PC-9 (cell line): ENCODE measurements around the gene ACER2. TPM values are rescaled to one million over a fixed set of nuclear protein-coding genes. Genes with fewer than 3 reads are reported as not detected.
A peak's percentile ranks its signal among the peaks of the same experiment; 100 is the strongest.

ENCODE experiments used
- BruUV-seq: library from RNA; stranded (reverse); fragments of 400-500 nt; replicated peaks from 2 replicates; lab custom pipeline; 2021; lab: Mats Ljungman, UMichigan
- CTCF ChIA-PET: fragments of 300-600 bp; sonication (Branson Sonifier 250); formaldehyde crosslinking; loops from one replicate; lab custom pipeline; 2022; ENCODE audit warnings: antibody characterized with exemption; lab: Charles Lee
- POLR2A ChIA-PET: fragments of 300-600 bp; sonication (Branson Sonifier 250); formaldehyde crosslinking; loops from one replicate; lab custom pipeline; 2022; ENCODE audit warnings: antibody characterized with exemption; ENCODE audit not compliant: unreplicated experiment; lab: Charles Lee
- DNase-seq, 2 experiments: peaks; one replicate each; pipeline versions ENCODE4 v3.0.0 to v3.0.0-alpha.2; 2015 to 2022; ENCODE audit warnings: mixed read lengths in 1 of 2
- H2AFZ ChIP-seq: fragments of 200-600 bp; sonication (generic); 2 replicates; pipeline ENCODE4 v1.8.1; 2017; ENCODE audit warnings: antibody characterized with exemption
- H3F3A ChIP-seq: fragments of 200-600 bp; sonication (generic); 2 replicates; pipeline ENCODE4 v1.8.1; 2017; ENCODE audit warnings: antibody characterized with exemption, mild to moderate bottlenecking, low read depth; ENCODE audit not compliant: insufficient read depth
- H3K27ac ChIP-seq: fragments of 200-600 bp; sonication (generic); 2 replicates; pipeline ENCODE4 v1.6.1; 2016; ENCODE audit warnings: mixed run types
- H3K27me3 ChIP-seq: fragments of 200-600 bp; sonication (generic); 2 replicates; pipeline ENCODE4 v1.6.1; 2016; ENCODE audit warnings: low read depth, mixed run types; ENCODE audit not compliant: insufficient read depth
- H3K36me3 ChIP-seq: fragments of 200-600 bp; sonication (generic); 2 replicates; pipeline ENCODE4 v1.6.1; 2016; ENCODE audit warnings: low read depth, mixed run types
- H3K4me1 ChIP-seq: fragments of 200-600 bp; sonication (generic); replicated peaks from 2 replicates; pipeline ENCODE4 v1.6.1; 2016; ENCODE audit warnings: mixed run types; ENCODE audit not compliant: insufficient read depth
- H3K4me2 ChIP-seq: fragments of 200-600 bp; sonication (generic); 2 replicates; pipeline ENCODE4 v1.6.1; 2017; ENCODE audit warnings: mixed run types
- H3K4me3 ChIP-seq: fragments of 200-600 bp; sonication (generic); 2 replicates; pipeline ENCODE4 v1.6.1; 2016; ENCODE audit warnings: mixed run types
- H3K79me2 ChIP-seq: fragments of 200-600 bp; sonication (generic); 2 replicates; pipeline ENCODE4 v1.6.1; 2017; ENCODE audit warnings: low read depth, mixed run types
- H3K9me2 ChIP-seq: fragments of 200-600 bp; sonication (generic); 2 replicates; pipeline ENCODE4 v1.8.1; 2017; ENCODE audit warnings: mild to moderate bottlenecking; ENCODE audit not compliant: insufficient read depth
- H3K9me3 ChIP-seq: fragments of 200-600 bp; sonication (generic); 2 replicates; pipeline ENCODE4 v1.8.1; 2016; ENCODE audit warnings: low read depth; ENCODE audit not compliant: insufficient read depth
- H4K20me1 ChIP-seq: fragments of 200-600 bp; sonication (generic); 2 replicates; pipeline ENCODE4 v1.8.1; 2017; ENCODE audit not compliant: insufficient read depth
- EZH2 ChIP-seq: fragments of 200-600 bp; sonication (generic); IDR thresholded peaks from 2 replicates; pipeline ENCODE4 v1.8.0; 2017; ENCODE audit warnings: antibody characterized with exemption, low read depth
- intact Hi-C: fragments of 100-400 bp; cut with micrococcal nuclease; formaldehyde crosslinking; loops from one replicate; pipeline ENCODE4 v1.10.0; 2022; ENCODE audit not compliant: unreplicated experiment
- total RNA-seq: library from RNA; stranded (reverse); gene quantifications from 2 replicates; pipeline ENCODE4 v1.2.3, GENCODE V29; 2021
- TF ChIP-seq, protein P1 (sequence below): fragments of 200-600 bp; sonication (generic); conservative IDR thresholded peaks from 2 replicates; pipeline ENCODE4 v1.6.1; 2017; ENCODE audit warnings: mixed run types, antibody characterized with exemption, mild to moderate bottlenecking, moderate library complexity

ACER2 gene
- total RNA-seq, 1 experiment from 2014 or later = 4.3 TPM

DNA sequence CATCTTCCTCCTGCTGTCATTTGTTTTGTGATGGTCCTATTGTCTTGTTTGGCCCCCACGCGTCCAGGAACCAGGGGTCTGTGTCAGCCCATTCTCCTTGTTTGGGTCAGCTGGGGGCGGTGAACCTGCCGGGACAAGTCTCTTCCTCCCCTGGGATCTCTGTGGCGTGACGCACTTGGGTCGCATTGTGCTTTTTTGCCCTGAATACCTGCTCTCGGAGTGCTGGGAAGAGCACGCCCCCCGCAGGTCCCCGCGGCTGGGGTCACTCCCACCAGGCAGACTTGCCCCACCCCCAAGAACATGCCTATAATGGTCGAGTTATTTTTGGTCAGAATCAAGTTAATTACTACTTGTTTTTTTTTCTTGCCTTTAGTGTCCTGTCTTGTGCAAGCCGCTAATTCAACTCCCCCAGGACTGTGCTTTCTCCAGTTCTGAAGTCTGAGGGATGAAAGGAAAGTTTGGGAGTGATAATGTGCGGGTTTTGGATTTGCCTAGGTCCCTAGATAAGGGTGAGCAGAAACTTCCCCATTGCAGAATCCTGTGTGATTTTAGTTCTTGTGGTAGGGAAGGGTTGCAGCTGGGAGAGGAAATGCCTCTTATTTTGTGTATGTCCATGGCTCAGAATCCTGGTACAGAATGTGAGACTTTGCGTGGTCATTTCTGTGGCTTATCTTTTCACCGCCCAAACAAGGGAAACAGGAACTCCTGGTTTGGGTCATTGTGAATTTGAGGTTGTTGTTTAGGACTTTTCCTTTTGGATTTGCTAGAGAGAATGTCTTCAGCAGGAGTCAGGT, 789 bp downstream of the ACER2 start:
- H3K27ac ChIP-seq = peak overlapping the region; percentile 37; the same call in 1 of the 2 replicates
- H3K27me3 ChIP-seq = no peaks in the 10 kb centered on the region
- H3K79me2 ChIP-seq = peaks cover 28% of the 10 kb centered on the region
- POLR2A ChIA-PET = interaction anchor here (0.6 kb wide), 1 partner anchor 347 kb away, joined by 7 read pairs; no protein-coding TSS in a partner anchor
- CTCF ChIA-PET = no interaction called here
- peak; percentile 24 to 48 for DNase-seq
- H3K9me2 ChIP-seq = no peaks in the 10 kb centered on the region
- no peak for TF ChIP-seq EZH2
- TF ChIP-seq, protein P1, sequence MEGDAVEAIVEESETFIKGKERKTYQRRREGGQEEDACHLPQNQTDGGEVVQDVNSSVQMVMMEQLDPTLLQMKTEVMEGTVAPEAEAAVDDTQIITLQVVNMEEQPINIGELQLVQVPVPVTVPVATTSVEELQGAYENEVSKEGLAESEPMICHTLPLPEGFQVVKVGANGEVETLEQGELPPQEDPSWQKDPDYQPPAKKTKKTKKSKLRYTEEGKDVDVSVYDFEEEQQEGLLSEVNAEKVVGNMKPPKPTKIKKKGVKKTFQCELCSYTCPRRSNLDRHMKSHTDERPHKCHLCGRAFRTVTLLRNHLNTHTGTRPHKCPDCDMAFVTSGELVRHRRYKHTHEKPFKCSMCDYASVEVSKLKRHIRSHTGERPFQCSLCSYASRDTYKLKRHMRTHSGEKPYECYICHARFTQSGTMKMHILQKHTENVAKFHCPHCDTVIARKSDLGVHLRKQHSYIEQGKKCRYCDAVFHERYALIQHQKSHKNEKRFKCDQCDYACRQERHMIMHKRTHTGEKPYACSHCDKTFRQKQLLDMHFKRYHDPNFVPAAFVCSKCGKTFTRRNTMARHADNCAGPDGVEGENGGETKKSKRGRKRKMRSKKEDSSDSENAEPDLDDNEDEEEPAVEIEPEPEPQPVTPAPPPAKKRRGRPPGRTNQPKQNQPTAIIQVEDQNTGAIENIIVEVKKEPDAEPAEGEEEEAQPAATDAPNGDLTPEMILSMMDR = no peak
- peak overlapping the region; percentile 83 for H3K4me3 ChIP-seq
- H3F3A ChIP-seq = peaks cover 20% of the 10 kb centered on the region
- H3K9me3 ChIP-seq = no peaks in the 10 kb centered on the region
- intact Hi-C loops = loop anchor here (1.0 to 5.0 kb wide), 2 partner anchors 29 to 227 kb away; partner anchors contain the start of gene RPS6
- TSS peak; percentile 48 for BruUV-seq
- no peaks in the 10 kb centered on the region for H3K36me3 ChIP-seq
- peaks cover 43% of the 10 kb centered on the region for H3K4me1 ChIP-seq
- peak overlapping the region; percentile 94 for H3K4me2 ChIP-seq
- H2AFZ ChIP-seq = peak overlapping the region; percentile 82
- no peaks in the 10 kb centered on the region for H4K20me1 ChIP-seq

DNA sequence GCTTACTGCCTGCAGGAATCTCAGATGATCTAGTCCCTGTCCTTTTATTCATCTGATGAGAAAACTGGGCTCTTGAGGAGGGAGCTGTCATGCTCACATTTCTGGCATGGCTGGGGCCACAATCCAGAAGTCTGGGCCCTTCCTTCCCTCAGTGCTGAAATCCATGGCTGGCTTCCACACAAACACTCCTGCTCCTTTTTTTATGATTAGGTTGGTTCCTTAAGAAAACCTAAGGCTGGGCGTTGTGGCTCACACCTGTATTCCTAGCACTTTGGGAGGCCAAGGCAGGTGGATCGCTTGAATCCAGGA, 1.3 kb downstream of the ACER2 start:
- intact Hi-C loops = no loop called here
- Histone ChIP-seq H3K4me2 (peak overlapping the region; percentile 94), H3K4me3 (peak overlapping the region; percentile 83), H3K4me1 (peaks cover 39% of the 10 kb centered on the region), H3K27ac (no peak overlapping the region), H3K9me2 (no peaks in the 10 kb centered on the region), H3K79me2 (peaks cover 28% of the 10 kb centered on the region), H3K27me3 (no peaks in the 10 kb centered on the region), H4K20me1 (no peaks in the 10 kb centered on the region), H2AFZ (0 out of 2 replicates have a peak overlapping the region, but pooled peaks have one; percentile 82), H3K9me3 (no peaks in the 10 kb centered on the region), H3K36me3 (no peaks in the 10 kb centered on the region), H3F3A (peaks cover 15% of the 10 kb centered on the region)
- ChIA-PET POLR2A (no interaction called here), CTCF (no interaction called here)
- no TSS peak for BruUV-seq
- no peak for TF ChIP-seq EZH2
- TF ChIP-seq, protein P1 = no peak
- DNase-seq = no peak

DNA sequence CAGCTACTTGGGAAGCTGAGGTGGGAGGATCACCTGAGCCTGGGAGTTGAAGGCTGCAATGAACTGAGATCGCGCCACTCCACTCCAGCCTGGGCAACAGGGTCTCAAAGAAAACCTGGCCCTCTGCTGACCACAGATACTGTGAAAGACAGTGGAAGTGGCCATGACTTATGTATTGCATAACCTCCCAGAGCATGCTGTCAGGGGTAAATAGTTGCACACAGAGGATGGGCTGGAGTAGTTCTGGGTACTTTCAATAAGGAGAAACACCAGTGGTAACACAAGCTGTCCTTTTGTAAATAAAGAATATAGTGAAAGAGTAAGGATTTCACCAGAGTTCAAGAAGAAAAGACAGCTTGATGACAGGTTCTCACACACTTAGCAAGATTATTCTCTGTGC, 1.8 kb downstream of the ACER2 start:
- Histone ChIP-seq H3K4me2 (peak overlapping the region; percentile 94), H3K9me3 (no peaks in the 10 kb centered on the region), H3K36me3 (no peaks in the 10 kb centered on the region), H2AFZ (no peak overlapping the region), H3K4me3 (peak overlapping the region; percentile 83; the same call in 1 of the 2 replicates), H3K79me2 (peaks cover 28% of the 10 kb centered on the region), H4K20me1 (no peaks in the 10 kb centered on the region), H3K27me3 (no peaks in the 10 kb centered on the region), H3K4me1 (peaks cover 35% of the 10 kb centered on the region), H3F3A (peaks cover 10% of the 10 kb centered on the region; the same call in 1 of the 2 replicates), H3K27ac (no peak overlapping the region), H3K9me2 (no peaks in the 10 kb centered on the region)
- BruUV-seq = no TSS peak
- CTCF ChIA-PET = no interaction called here
- intact Hi-C loops = no loop called here
- DNase-seq = no peak
- TF ChIP-seq, protein P1 = no peak
- TF ChIP-seq EZH2 = no peak
- POLR2A ChIA-PET = no interaction called here
